ENCODE measurements around the gene SCARB1.

SCARB1 gene

GRCh38 chr12:124760560-124760959, 103.1 kb downstream of the SCARB1 start:
- no peak for DNase-seq (ENCODE audit: low spot score)

GRCh38 chr12:124759841-124760503, 103.7 kb downstream of the SCARB1 start:
- no peak for DNase-seq (ENCODE audit: low spot score)

- DNase-seq (ENCODE audit: low spot score) = no peak
Observed at GRCh38 chr12:124758266-124759220, 105.1 kb downstream of the SCARB1 start.

- no peak for DNase-seq (ENCODE audit: low spot score)
Observed at GRCh38 chr12:124757329-124757728, 106.3 kb downstream of the SCARB1 start.

- no peak for DNase-seq (ENCODE audit: low spot score)
Observed at GRCh38 chr12:124756760-124757159, 106.9 kb downstream of the SCARB1 start.

- DNase-seq (ENCODE audit: low spot score) = no peak
Observed at GRCh38 chr12:124756166-124756565, 107.5 kb downstream of the SCARB1 start.

GRCh38 chr12:124755801-124756148, 107.9 kb downstream of the SCARB1 start:
- no peak for DNase-seq (ENCODE audit: low spot score)

- peak; percentile 69 for DNase-seq (ENCODE audit: low spot score)
Observed at GRCh38 chr12:124754949-124755800, 108.5 kb downstream of the SCARB1 start.

- no peak for DNase-seq (ENCODE audit: low spot score)
Observed at GRCh38 chr12:124754491-124754890, 109.2 kb downstream of the SCARB1 start.

- DNase-seq (ENCODE audit: low spot score) = no peak
Observed at GRCh38 chr12:124753993-124754392, 109.7 kb downstream of the SCARB1 start.

- DNase-seq (ENCODE audit: low spot score) = no peak
Observed at GRCh38 chr12:124753228-124753591, 110.5 kb downstream of the SCARB1 start.

GRCh38 chr12:124752437-124753227, 111.0 kb downstream of the SCARB1 start:
- DNase-seq (ENCODE audit: low spot score) = no peak

- DNase-seq (ENCODE audit: low spot score) = no peak
Observed at GRCh38 chr12:124751654-124752355, 111.9 kb downstream of the SCARB1 start.

GRCh38 chr12:124750787-124751471, 112.7 kb downstream of the SCARB1 start:
- peak; percentile 71 for DNase-seq (ENCODE audit: low spot score)

GRCh38 chr12:124750149-124750656, 113.5 kb downstream of the SCARB1 start:
- no peak for DNase-seq (ENCODE audit: low spot score)

GRCh38 chr12:124749725-124750124, 113.9 kb downstream of the SCARB1 start:
- no peak for DNase-seq (ENCODE audit: low spot score)

GRCh38 chr12:124747426-124748161, 116.1 kb downstream of the SCARB1 start:
- no peak for DNase-seq (ENCODE audit: low spot score)

- DNase-seq (ENCODE audit: low spot score) = no peak
Observed at GRCh38 chr12:124746649-124747425, 116.8 kb downstream of the SCARB1 start.

Data from iPS-NIHi11 (cell line).